ENCODE results near the gene OSBPL2.

OSBPL2 gene

DNA sequence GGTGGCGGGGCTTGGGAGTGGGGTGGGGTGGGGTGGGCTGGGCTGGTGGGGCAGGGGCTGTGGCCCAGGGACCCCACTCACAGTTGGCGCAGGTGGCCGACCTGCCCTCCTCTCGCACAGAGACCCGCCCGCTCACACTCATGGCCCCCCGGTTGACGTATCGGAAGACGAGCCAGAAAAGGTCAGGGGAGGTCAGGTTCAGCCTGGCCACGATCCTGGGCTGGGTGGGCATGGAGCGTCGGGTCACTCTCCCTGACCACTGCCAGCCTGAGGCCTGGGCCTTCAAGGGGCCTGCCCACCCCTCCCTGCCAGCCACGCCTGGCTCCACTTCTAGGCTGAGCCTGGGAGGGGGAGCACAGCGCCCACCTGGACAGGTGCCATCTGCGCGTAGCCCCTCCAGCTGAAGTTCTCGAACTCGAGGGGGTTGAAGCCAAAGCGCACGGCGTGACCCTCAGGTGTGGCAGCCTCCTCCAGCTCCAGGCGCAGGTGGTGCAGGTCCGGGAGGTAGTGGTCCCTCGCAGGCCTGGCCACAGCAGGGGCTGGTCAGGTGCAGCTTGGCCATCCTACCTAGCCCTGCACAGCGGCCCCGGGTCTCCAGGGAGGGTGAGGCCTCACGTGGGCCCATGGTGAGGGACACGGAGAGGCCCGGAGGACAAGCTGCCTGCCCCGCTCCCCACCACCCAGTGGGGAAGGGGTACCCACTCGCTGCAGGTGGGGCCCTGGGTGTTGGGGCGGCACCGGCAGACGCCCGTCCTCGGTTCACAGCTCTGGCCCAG is 95.7 kb downstream of the OSBPL2 start:
- no peaks in the 10 kb centered on the region; the same call in 1 of the 2 replicates for H3K36me3 ChIP-seq (ENCODE audit: control insufficient read depth, insufficient read depth, low read length)
- no peak for DNase-seq (ENCODE audit: extremely low read depth, insufficient read length)
- TF ChIP-seq, protein P1, sequence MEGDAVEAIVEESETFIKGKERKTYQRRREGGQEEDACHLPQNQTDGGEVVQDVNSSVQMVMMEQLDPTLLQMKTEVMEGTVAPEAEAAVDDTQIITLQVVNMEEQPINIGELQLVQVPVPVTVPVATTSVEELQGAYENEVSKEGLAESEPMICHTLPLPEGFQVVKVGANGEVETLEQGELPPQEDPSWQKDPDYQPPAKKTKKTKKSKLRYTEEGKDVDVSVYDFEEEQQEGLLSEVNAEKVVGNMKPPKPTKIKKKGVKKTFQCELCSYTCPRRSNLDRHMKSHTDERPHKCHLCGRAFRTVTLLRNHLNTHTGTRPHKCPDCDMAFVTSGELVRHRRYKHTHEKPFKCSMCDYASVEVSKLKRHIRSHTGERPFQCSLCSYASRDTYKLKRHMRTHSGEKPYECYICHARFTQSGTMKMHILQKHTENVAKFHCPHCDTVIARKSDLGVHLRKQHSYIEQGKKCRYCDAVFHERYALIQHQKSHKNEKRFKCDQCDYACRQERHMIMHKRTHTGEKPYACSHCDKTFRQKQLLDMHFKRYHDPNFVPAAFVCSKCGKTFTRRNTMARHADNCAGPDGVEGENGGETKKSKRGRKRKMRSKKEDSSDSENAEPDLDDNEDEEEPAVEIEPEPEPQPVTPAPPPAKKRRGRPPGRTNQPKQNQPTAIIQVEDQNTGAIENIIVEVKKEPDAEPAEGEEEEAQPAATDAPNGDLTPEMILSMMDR (IDR thresholded peaks at IDR 0.05; ENCODE audit: insufficient read depth, low read length, poor library complexity, severe bottlenecking): no peak
- H3K4me3 ChIP-seq (replicated peaks; ENCODE audit: low read depth, low read length): no peak overlapping the region
- H3K27me3 ChIP-seq (replicated peaks; ENCODE audit: control insufficient read depth, insufficient read depth, low read length): no peaks in the 10 kb centered on the region

DNA sequence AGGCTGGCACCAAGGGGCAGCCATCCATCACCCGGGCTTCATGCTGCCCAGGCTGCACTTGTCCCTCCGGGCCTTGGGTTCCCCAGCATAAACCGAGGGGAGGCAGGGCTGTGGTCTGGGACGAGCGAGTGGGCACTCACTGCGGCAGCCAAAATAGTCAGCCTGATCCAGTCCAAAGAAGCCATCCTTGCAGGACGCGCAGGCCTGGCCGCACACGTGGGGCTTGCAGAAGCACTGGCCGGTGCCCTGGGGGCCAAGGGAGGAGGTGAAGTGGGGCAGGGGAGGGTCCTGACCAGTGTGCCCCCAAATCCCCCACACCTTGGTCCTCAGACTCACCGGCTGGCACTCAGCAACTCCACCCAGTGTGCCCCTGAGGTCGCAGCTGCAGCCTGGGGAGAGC is 96.6 kb downstream of the OSBPL2 start:
- Histone ChIP-seq H3K4me3 (replicated peaks; ENCODE audit: low read depth, low read length) (no peak overlapping the region), H3K27me3 (replicated peaks; ENCODE audit: control insufficient read depth, insufficient read depth, low read length) (no peaks in the 10 kb centered on the region), H3K36me3 (ENCODE audit: control insufficient read depth, insufficient read depth, low read length) (no peaks in the 10 kb centered on the region; the same call in 1 of the 2 replicates)
- TF ChIP-seq, protein P1 (IDR thresholded peaks at IDR 0.05; ENCODE audit: insufficient read depth, low read length, poor library complexity, severe bottlenecking): no peak
- no peak for DNase-seq (ENCODE audit: extremely low read depth, insufficient read length)

DNA sequence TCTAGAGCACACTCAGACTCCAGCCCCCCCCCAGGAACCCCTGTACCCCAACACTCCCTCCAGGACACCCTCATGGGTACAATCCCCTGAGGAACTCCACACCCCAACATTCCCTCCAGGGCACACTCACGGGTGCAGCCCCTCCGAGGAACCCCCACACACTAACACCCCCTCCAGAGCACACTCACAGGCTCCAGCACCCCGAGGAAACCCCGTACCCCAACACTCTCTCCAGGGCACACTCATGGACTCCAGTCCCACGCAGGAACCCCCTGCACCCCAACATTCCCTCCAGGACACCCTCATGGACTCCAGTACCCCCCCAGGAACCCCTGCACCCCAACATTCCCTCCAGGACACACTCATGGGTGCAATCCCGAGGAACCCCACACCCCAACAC is 97.2 kb downstream of the OSBPL2 start:
- DNase-seq (ENCODE audit: extremely low read depth, insufficient read length): no peak
- Histone ChIP-seq H3K4me3 (replicated peaks; ENCODE audit: low read depth, low read length) (no peak overlapping the region), H3K36me3 (ENCODE audit: control insufficient read depth, insufficient read depth, low read length) (no peaks in the 10 kb centered on the region; the same call in 1 of the 2 replicates), H3K27me3 (replicated peaks; ENCODE audit: control insufficient read depth, insufficient read depth, low read length) (no peaks in the 10 kb centered on the region)
- TF ChIP-seq, protein P1 (IDR thresholded peaks at IDR 0.05; ENCODE audit: insufficient read depth, low read length, poor library complexity, severe bottlenecking): no peak

DNA sequence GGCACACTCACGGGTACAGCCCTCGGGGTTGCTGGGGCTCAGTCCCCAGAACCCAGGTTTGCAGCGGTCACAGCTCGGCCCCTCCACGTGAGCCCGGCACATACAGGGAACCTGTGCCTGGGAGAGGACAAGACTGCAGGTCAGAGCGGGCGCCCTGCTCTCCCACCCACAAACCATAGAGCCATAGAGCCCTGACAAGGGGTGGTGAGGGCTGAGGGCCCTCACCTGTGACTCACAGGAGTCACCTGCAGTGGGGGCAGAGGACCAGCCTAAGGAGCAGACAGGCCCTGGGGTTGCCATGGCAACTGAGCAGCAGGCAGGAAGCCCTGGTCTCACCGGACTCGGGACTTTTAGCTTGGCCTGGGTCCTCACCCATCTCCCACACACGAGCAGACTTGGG is 98.0 kb downstream of the OSBPL2 start:
- DNase-seq (ENCODE audit: extremely low read depth, insufficient read length): no peak
- Histone ChIP-seq H3K36me3 (ENCODE audit: control insufficient read depth, insufficient read depth, low read length) (no peaks in the 10 kb centered on the region; the same call in 1 of the 2 replicates), H3K27me3 (replicated peaks; ENCODE audit: control insufficient read depth, insufficient read depth, low read length) (no peaks in the 10 kb centered on the region), H3K4me3 (replicated peaks; ENCODE audit: low read depth, low read length) (no peak overlapping the region)
- TF ChIP-seq, protein P1 (IDR thresholded peaks at IDR 0.05; ENCODE audit: insufficient read depth, low read length, poor library complexity, severe bottlenecking): no peak

DNA sequence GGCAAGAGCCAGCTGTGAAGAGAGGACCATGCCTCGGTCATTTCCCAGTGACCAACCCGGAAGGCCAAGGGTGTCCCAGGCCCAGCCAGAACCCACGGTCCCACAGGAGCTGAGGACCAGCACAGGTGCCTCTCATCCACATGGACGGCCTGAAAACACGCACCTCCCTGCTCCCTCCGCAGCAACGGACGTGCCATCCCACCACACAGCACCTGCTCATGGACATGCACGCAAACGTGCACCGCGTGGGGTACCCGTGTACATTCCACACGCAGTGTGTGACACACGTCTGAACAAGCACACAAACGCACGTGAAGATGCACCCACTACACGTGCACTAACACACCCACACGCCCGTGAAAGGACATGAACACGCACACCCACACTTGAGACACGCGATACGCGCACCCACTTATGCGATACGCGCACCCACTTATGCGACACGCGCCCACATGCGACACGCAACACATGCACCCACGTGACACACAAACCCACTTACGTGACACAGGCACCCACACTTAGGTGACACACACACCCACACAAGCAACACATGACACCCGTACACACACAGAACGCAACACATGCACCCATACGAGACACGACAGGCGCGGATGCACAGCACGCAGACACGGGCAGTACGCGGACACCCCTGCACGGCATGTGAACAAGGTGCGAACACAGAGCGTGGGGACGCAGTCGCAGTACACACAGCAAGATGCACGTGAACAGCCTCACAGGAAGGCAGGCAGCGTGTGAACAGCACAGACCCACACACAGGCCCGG is 98.6 kb downstream of the OSBPL2 start:
- TF ChIP-seq, protein P1 (IDR thresholded peaks at IDR 0.05; ENCODE audit: insufficient read depth, low read length, poor library complexity, severe bottlenecking): no peak
- no peaks in the 10 kb centered on the region; the same call in 1 of the 2 replicates for H3K36me3 ChIP-seq (ENCODE audit: control insufficient read depth, insufficient read depth, low read length)
- no peaks in the 10 kb centered on the region for H3K27me3 ChIP-seq (replicated peaks; ENCODE audit: control insufficient read depth, insufficient read depth, low read length)
- no peak for DNase-seq (ENCODE audit: extremely low read depth, insufficient read length)
- H3K4me3 ChIP-seq (replicated peaks; ENCODE audit: low read depth, low read length): no peak overlapping the region

Measured in GM06990 (cell line).